Non-pigmented ciliary epithelial cell (primary cell): ENCODE data around the gene APOLD1.
"Not testable (repeated sequence)": the region's sequence is repeated elsewhere in the genome, so short reads cannot be mapped to it uniquely, and the experiment has no call there.

Experiments used
- DNase-seq: peaks from one replicate; pipeline ENCODE4 v3.0.0-alpha.2; 2010; ENCODE audit warnings: low read depth

The APOLD1 gene

GRCh38 chr12:12784911-12785814 lies at the start of gene APOLD1:
Gene APOLD1 (plus strand): TSS chr12:12785659. CDS start chr12:12785692, 33 bp downstream.
- DNase-seq: no peak

DNA sequence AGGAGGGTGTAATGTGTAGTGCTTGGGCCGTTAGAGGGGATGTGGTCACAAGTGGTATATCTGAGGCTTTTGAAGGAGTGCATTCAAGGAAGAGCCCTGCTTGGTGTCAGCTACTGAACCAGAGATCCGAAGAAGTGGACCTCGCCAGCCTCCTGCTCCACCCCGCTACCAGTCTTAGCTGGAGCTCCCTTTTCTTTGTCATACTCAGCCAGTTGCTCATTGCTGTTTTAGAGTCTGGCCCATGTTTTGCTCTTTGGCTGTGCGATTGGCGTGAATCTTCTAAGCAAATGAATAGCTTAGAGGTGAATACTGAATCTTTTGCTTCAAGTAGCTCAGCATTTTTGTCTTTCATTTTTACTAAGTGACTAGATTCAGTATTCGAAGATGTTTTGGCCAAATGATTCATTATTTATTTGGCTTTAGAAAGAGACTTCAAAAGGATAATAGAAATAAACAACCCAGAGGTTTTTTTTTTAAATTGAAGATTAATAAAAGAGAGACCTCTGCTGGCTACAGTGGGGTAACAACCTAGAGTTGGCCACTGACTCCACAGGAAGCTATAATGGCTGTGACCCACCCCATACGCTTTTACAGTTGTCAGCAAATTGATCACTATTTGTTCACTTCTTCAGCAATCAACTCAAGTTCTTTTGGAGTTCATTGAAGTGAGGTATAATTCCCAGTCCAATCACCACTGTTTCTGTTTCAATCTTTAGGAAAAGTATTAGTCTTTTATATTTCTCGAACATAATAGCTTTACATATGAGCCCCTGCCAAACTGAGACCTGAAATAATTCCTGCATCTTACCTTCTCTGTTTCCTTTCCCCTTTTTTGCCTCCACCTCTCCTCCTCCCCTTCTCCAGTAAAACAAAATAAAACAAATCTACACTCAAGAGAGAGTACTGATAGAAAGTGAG lies 48.4 kb upstream of the APOLD1 start:
- DNase-seq: no peak

GRCh38 chr12:12738152-12738551 lies 47.3 kb upstream of the APOLD1 start:
- not testable (repeated sequence) for DNase-seq

- no peak for DNase-seq
These were observed 43.8 kb upstream of the APOLD1 start for GRCh38 chr12:12741660-12742059.

DNA sequence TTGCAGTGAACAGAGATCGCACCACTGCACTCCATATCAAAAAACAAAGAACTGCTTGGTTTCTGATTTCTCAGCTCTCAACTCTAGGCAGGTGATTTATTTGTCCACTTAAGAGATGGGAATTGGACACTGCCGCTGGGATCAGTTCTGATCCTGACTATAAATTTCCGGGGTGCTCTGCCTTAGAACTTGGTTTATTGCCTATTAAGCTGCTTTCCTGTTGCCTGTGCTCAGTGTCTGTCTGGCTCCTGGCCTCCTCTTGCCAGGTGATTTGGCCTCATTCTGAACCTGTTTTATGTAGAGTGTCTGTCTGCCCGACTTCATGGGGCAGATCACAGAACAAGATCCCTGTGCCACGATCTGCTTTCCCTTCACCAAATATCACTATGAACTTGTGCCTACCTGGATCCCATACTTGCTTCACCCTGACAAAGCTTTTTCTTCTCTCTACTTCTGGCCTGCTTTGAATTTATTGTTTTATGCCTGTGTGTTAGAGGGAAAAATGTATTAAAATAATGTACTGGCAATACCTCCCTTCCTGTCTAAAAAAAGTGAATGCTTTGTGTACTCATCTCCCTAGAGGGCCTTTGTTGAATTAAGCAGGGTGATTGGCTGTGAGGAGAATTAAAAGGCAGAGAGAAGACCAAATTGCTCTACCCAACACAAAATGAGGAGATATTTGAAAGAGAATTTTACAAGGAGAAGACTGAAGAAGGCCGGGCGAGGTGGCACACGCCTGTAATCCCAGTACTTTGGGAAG lies 40.7 kb upstream of the APOLD1 start:
- no peak for DNase-seq

GRCh38 chr12:12745576-12746211 lies 39.8 kb upstream of the APOLD1 start:
- DNase-seq: no peak

DNA sequence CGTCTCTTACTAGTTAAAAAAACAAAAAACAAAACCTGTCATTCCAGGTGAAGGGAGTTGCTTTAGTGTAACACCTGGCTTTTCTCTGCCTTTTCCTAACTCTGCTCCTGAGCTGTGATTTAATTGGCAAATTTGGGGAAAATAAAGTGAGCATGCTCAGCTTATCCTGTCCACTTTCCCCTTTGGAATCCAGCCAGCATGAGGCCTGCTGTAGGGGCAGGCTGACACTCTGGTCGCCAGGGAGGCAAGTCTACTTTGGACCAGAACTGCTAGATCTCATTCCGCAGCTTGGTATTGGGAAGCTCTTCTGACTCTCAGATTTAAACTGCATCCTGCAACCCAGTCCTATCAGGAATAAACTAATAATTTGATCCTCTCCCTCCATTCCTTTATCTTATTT lies 38.2 kb upstream of the APOLD1 start:
- DNase-seq: no peak

GRCh38 chr12:12748044-12748443 lies 37.4 kb upstream of the APOLD1 start:
- DNase-seq: no peak

DNA sequence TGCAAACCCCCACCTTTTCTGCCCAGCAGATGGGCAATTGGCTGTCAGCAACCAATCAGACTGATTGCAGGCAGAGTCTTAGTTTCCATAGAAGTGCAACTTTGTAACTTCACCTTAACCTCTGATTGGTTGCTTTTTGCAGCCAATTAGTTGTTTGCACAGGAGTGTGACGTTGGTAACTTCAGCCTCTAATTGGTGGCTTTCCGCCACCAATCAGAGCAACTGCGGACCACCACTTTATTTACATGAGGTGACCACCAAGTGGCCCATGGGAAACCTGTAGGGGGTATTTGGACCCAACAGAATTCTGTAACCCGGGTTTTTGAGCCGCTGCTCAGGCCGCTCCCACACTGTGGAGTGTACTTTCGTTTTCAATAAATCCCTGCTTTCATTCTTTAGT lies 36.0 kb upstream of the APOLD1 start:
- DNase-seq: no peak

DNA sequence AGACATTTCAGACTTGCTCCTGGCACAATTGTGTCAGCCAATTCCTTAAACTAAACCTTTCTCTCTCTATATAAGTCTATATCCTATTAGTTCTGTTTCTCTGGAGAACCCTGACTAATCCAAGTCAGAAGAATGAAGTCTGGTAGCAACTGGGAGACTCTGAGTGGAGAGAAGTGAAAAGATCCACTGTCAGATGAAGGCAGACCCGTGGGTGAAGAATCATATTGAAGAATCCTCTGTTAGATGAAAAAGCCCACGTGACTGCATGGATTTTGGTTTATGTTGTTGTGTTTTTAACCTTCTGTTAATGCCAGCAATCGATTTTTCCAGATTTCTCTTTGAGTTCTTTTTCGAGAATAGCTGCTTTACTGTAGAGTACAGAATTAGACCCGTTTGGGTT lies 29.5 kb upstream of the APOLD1 start:
- no peak for DNase-seq

- no peak for DNase-seq
These were observed 28.3 kb upstream of the APOLD1 start for GRCh38 chr12:12757121-12757520.

DNA sequence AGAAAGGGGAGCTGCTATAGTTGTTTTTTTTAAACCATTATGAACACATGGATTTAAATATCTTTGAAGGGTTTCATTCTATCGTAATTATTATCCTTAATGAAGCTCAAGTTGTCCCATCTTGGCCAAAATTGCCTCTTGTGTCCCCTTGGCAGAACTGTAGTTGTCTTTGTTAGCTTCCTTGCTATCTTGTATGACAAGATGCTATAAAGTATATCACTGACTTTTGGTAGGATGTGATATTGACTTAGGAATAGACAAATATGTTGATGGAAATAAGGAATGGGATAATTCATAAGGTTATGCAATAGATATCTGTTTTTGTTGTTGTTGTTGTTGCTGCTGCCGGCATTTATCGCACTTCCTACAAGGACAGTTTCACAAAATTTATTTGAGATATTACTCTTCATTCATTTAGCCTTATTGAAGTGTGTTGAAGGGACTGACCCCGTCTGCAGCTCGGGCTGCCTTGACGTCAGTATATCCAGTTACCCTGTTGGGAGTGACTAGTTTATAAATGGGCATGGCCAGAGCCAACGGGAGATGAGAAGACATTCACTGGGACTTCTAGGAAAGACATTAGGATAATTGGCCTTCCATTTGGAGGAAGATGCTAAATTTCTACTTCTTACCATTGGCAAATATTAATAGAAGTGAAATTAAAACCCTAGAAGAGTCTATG lies 26.1 kb upstream of the APOLD1 start:
- no peak for DNase-seq

- no peak for DNase-seq
These were observed 20.6 kb upstream of the APOLD1 start for GRCh38 chr12:12764824-12765223.

- DNase-seq: no peak
These were observed 15.2 kb upstream of the APOLD1 start for GRCh38 chr12:12770262-12770661.

DNA sequence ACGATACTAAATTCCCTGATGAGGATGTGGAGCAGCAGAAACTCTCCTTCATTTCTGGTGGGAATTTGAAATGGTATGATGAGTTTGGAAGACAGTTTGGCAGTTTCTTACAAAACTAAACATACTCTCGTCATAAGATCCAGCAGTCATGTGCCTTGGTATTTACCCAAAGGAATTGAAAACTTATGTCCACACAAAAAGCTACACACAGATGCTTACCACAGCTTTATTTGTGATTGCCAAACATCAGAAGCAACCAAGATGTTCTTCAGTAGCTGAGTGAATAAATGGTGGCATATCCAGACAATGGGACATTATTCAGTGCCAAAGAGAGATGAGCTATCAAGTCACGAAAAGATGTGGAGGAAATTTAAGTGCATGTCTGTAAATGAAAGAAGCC lies 10.7 kb upstream of the APOLD1 start:
- DNase-seq: no peak

DNA sequence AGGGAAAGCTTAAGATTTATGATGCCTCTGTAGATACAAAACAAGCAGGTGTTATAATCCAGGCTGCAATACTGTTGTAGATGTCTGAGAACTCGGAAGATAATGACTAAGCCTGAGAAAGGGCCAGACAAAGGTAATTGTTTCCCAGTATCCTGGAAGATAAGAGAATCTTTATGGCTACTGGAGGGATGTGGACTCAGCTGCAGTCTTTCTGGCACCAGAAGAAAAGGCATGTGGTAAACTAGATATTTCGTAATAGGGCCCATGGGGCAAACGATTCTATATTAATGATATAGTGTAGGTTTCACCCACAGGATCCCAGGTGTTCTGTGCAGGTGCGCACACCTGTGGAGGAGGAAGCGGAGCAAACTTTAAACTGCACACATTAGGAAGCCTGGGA lies 9.2 kb upstream of the APOLD1 start:
- DNase-seq: no peak

DNA sequence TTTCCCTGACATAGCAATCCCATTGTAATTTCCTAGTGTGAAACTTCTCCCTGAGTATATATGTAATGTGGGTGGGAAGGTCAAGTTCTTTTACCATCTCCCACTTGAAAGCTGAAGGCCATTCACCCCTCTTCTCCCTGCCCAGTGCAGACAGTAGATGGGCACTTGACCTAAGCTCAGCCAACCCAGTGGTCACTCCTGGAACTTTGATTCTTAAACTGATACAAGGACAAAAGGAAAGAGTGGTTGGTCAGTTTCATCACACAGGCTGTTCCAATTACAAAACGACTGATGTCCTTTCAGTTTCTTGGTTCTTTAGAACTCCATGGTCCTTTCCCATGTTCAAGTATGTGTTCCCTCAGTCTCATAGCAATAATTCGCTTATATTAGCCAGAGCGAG lies 8.4 kb upstream of the APOLD1 start:
- no peak for DNase-seq

- no peak for DNase-seq
These were observed 6.5 kb upstream of the APOLD1 start for GRCh38 chr12:12779007-12779406.

GRCh38 chr12:12779529-12779928 lies 5.9 kb upstream of the APOLD1 start:
- DNase-seq: peak; percentile 83

GRCh38 chr12:12784116-12784515 lies 1.3 kb upstream of the APOLD1 start:
- no peak for DNase-seq

- DNase-seq: no peak
These were observed 869 bp downstream of the APOLD1 start for GRCh38 chr12:12786351-12786705.
